Loucy (cell line): Measurements from ENCODE around the gene CRB3.
A peak's percentile ranks its signal among the peaks of the same experiment; 100 is the strongest.

ENCODE experiments used
- H2AFZ ChIP-seq: fragments of 200-600 bp; sonication (generic); 2 replicates; pipeline ENCODE4 v1.6.0; 2016; ENCODE audit warnings: antibody characterized with exemption, mild to moderate bottlenecking, low read length, moderate library complexity
- H3F3A ChIP-seq: fragments of 200-600 bp; 2 replicates; pipeline ENCODE4 v1.6.0; 2016; ENCODE audit warnings: antibody characterized with exemption, low read depth, mild to moderate bottlenecking
- H3K27me3 ChIP-seq: fragments of 200-600 bp; sonication (generic); 2 replicates; pipeline ENCODE4 v1.6.1; 2014; ENCODE audit warnings: low read length, mild to moderate bottlenecking; ENCODE audit not compliant: insufficient read depth, poor library complexity, severe bottlenecking
- H3K36me3 ChIP-seq: fragments of 200-600 bp; sonication (generic); 2 replicates; pipeline ENCODE4 v1.6.1; 2016; ENCODE audit warnings: low read length; ENCODE audit not compliant: insufficient read depth
- H3K4me1 ChIP-seq: fragments of 200-600 bp; sonication (generic); 2 replicates; pipeline ENCODE4 v1.5.1; 2014; ENCODE audit warnings: low read length, mild to moderate bottlenecking; ENCODE audit not compliant: insufficient read depth, poor library complexity, severe bottlenecking
- H3K4me2 ChIP-seq: fragments of 200-600 bp; sonication (generic); 2 replicates; pipeline ENCODE4 v1.6.0; 2014; ENCODE audit warnings: antibody characterized with exemption, low read length, low read depth, mild to moderate bottlenecking; ENCODE audit not compliant: poor library complexity, severe bottlenecking
- H3K4me3 ChIP-seq: fragments of 200-600 bp; sonication (generic); 2 replicates; pipeline ENCODE4 v1.5.1; 2014; ENCODE audit warnings: low read length, mild to moderate bottlenecking, mixed read lengths; ENCODE audit not compliant: poor library complexity, severe bottlenecking
- H3K79me2 ChIP-seq: fragments of 200-600 bp; sonication (generic); 2 replicates; pipeline ENCODE4 v1.6.1; 2014; ENCODE audit warnings: low read length; ENCODE audit not compliant: insufficient read depth
- H3K9ac ChIP-seq: fragments of 200-600 bp; sonication (generic); 2 replicates; pipeline ENCODE4 v1.6.0; 2014; ENCODE audit warnings: mild to moderate bottlenecking, low read depth, low read length, moderate library complexity; ENCODE audit not compliant: poor library complexity, severe bottlenecking
- H3K9me2 ChIP-seq: fragments of 200-600 bp; sonication (generic); replicated peaks from 2 replicates; pipeline ENCODE4 v1.6.1; 2016; ENCODE audit warnings: low read depth, low read length, mixed read lengths
- H3K9me3 ChIP-seq: fragments of 200-600 bp; sonication (generic); 2 replicates; pipeline ENCODE4 v1.6.1; 2014; ENCODE audit warnings: mild to moderate bottlenecking, antibody characterized with exemption, low read length, low read depth; ENCODE audit not compliant: insufficient read depth
- H4K20me1 ChIP-seq: fragments of 200-600 bp; sonication (generic); 2 replicates; pipeline ENCODE4 v1.6.0; 2014; ENCODE audit warnings: antibody characterized with exemption, low read length, mild to moderate bottlenecking; ENCODE audit not compliant: insufficient read depth, poor library complexity, severe bottlenecking
- CTCF ChIP-seq: fragments of 200-600 bp; sonication (generic); conservative IDR thresholded peaks from 2 replicates; pipeline ENCODE4 v1.5.1; 2014; ENCODE audit warnings: mild to moderate bottlenecking, antibody characterized with exemption, low read length
- EZH2phosphoT487 ChIP-seq: fragments of 200-600 bp; IDR thresholded peaks from 2 replicates; pipeline ENCODE4 v1.6.1; 2018; ENCODE audit warnings: antibody characterized with exemption, mild to moderate bottlenecking, moderate library complexity, borderline replicate concordance

Gene CRB3

GRCh38 chr19:6478815-6479214 lies 14.7 kb downstream of the CRB3 start:
- Histone ChIP-seq H3K9ac (no peak overlapping the region), H3K79me2 (peaks cover 22% of the 10 kb centered on the region; the same call in 1 of the 2 replicates), H4K20me1 (no peaks in the 10 kb centered on the region)

GRCh38 chr19:6479836-6480398 lies 15.8 kb downstream of the CRB3 start:
- TF ChIP-seq EZH2phosphoT487 (no peak), CTCF (no peak)
- peaks cover 22% of the 10 kb centered on the region; the same call in 1 of the 2 replicates for H3K79me2 ChIP-seq
- no peaks in the 10 kb centered on the region for H3K27me3 ChIP-seq
- H3K4me3 ChIP-seq: no peak overlapping the region
- H3K36me3 ChIP-seq: no peaks in the 10 kb centered on the region
- H3K9me2 ChIP-seq: no peaks in the 10 kb centered on the region
- H3F3A ChIP-seq: no peaks in the 10 kb centered on the region
- peak overlapping the region; percentile 89 for H3K4me2 ChIP-seq
- no peaks in the 10 kb centered on the region for H4K20me1 ChIP-seq
- no peak overlapping the region for H2AFZ ChIP-seq
- H3K4me1 ChIP-seq: peaks cover 18% of the 10 kb centered on the region
- no peaks in the 10 kb centered on the region for H3K9me3 ChIP-seq
- H3K9ac ChIP-seq: peak overlapping the region; percentile 41

More at GRCh38 chr19:6478815-6479214, 14.7 kb downstream of the CRB3 start:
- H3K4me1 ChIP-seq: peaks cover 18% of the 10 kb centered on the region
- no peaks in the 10 kb centered on the region for H3K36me3 ChIP-seq
- H3K4me3 ChIP-seq: no peak overlapping the region
- H3K9me3 ChIP-seq: no peaks in the 10 kb centered on the region
- no peaks in the 10 kb centered on the region for H3K9me2 ChIP-seq
- H3K27me3 ChIP-seq: no peaks in the 10 kb centered on the region
- no peak for TF ChIP-seq CTCF
- no peak for TF ChIP-seq EZH2phosphoT487
- H3K4me2 ChIP-seq: no peak overlapping the region
- no peak overlapping the region for H2AFZ ChIP-seq
- no peaks in the 10 kb centered on the region for H3F3A ChIP-seq

GRCh38 chr19:6480848-6481415 lies 16.9 kb downstream of the CRB3 start:
- Histone ChIP-seq H3K4me3 (peak overlapping the region; percentile 88), H4K20me1 (no peaks in the 10 kb centered on the region), H3K79me2 (peaks cover 22% of the 10 kb centered on the region; the same call in 1 of the 2 replicates), H3F3A (no peaks in the 10 kb centered on the region), H3K36me3 (no peaks in the 10 kb centered on the region), H3K27me3 (no peaks in the 10 kb centered on the region), H3K9me2 (no peaks in the 10 kb centered on the region), H3K9ac (peak overlapping the region; percentile 95), H2AFZ (peak overlapping the region; percentile 86), H3K4me2 (peak overlapping the region; percentile 89), H3K9me3 (no peaks in the 10 kb centered on the region), H3K4me1 (peaks cover 18% of the 10 kb centered on the region)
- TF ChIP-seq EZH2phosphoT487 (no peak), CTCF (no peak)
